Fibroblast of the conjunctiva (primary cell): Measurements from ENCODE around the gene DNAL4.

ENCODE experiments used
- DNase-seq: peaks from one replicate; pipeline ENCODE4 v3.0.0-alpha.2; 2010; ENCODE audit warnings: low read depth

The DNAL4 gene

GRCh38 chr22:38740116-38740723 lies 53.7 kb downstream of the DNAL4 start:
- DNase-seq, result no peak

DNA sequence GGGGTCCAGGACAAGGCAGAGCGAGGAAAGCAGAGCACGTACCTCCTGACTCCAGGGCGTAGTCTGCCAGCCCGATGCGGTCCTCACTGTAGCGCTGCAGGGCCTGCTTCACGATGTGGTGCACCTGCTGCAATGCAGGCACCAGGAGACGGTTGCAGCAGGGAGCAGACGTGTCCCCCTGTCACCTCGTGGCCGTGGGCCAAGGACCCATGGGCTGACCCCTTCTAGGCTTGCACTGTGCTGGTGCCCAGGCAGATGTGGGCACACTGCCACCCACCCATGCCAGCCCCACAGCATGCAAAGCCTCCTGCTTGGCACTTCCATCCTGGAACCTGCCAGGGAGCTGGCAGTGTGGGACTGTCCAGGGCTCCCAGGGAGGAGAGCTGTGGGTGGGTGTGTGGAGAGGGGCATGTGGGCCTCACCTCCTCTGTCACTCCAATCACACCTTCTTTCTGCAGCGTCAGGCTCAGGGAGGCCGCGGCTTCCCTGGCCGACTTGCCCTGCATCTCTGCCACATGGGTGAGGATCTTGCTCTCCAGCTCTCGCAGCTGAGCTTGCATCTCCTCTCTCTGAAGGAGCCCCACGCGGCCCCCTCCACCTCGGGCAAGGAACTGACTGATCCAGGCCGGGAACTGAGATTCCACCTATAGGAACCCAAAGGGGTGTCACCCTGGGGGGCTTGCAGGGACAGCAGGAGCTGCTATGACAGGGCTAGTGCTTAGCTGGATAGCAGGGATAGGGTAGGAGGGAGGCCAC lies 54.5 kb downstream of the DNAL4 start:
- no peak for DNase-seq

- DNase-seq, result no peak
Observed at GRCh38 chr22:38738475-38739070, 55.4 kb downstream of the DNAL4 start.

- DNase-seq, result no peak
Observed at GRCh38 chr22:38737302-38738060, 56.5 kb downstream of the DNAL4 start.

DNA sequence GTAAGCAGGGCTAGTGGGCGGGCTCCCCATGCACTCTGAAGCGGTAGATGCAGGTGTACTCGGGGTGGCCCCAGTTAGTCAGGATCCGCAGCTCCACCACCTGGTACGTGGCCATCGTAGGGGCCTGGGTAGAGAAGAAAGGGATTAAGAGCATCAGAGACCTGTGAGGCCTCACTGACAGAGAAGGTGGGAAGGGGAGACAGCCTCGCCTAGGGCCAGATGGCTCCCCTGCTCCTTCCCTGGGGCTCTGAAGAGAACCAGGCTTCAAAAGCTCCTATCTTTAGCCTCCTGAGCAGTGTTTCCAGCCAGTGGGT lies 57.7 kb downstream of the DNAL4 start:
- no peak for DNase-seq

DNA sequence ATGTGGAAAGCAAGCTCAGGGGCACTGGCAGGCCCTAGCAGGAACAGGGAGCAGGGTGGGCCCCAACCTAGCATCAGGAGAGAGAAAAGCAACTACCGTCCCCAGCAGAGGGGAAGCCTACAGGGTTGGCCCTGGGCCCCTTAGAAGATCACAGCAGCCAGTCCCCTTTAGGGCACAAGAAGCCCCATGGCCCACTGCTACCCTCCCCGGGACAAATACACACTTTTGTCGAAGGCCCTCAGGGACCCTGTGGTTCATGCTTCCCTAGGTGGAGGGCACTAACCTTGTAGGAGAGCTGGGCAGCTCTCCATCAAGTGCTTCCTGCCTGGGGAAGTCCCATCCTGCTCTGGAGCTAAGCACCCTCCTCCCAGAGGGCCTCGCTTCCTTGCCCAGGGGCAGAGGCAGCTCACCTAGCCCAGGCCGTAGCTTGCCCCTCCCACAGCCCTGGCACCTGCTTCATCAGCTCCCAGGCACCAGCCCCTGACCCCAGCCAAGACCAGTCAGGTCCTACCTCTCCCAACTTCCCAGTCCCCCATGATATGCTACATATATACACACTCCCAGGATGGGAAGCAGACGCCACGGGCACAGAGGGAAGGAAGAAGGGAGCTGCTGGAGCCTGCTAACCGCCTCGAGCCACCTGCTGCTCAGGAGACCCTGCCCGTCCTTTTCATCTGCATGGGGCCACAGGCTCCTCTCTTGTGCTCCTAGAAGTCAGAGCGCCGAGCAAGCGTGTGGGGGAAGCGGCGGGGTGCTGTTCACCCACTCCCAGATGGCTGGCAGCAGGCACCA lies 58.3 kb downstream of the DNAL4 start:
- DNase-seq, result no peak

GRCh38 chr22:38735126-38735464 lies 58.8 kb downstream of the DNAL4 start:
- no peak for DNase-seq

- DNase-seq, result no peak
Observed at GRCh38 chr22:38734421-38735100, 59.4 kb downstream of the DNAL4 start.

DNA sequence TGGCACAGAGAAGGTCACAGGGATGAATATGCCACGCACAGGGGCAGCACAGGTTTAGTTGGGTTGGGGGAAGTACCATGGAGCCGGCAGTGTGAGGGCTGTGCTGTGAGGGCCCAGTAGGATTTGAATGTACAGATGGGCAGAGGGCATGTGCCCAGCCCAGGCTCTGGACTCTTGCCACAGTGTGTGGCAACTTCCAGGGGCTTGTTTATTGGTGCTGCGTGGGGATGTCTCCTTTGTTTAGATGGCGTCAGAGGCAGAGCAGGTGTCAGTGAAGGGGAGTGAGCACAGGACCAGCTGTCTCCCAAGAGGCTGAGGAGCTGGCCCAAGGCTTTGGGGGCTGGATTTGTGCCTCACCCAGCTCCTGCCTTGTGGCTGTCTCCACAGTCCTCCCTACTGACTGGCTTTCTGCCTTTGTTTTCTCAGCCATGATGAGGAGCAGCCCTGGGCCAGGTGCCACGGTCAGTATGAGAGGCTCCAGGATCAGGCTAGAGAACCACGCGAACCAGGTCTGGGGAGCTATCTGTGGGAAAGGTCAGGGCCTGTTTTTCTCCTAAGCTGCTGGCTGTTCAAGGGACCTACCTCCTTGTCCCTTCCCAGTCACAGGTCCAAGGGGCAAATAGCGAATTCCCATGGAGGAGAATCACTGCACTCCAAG lies 60.1 kb downstream of the DNAL4 start:
- no peak for DNase-seq

DNA sequence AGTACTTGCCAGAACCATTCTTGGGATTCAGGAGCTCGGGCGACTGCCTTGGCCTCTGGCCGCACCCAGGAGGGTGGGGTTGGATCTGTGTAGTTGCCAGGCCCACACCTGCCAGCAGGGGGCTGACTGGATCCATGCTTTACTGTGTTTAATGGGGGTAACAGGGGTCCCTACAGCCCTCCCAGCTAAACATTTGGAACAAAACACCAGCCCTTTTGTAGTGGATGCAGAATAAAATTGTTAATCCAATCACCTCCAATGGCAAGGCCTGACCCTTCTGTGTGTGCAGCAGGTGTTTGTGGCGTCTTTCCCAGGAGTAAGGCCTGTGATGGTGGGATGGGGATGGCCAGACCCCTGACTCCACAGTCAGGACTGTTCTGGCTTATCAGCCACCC lies 60.6 kb downstream of the DNAL4 start:
- no peak for DNase-seq

GRCh38 chr22:38732251-38732815 lies 61.6 kb downstream of the DNAL4 start:
- DNase-seq, result no peak

GRCh38 chr22:38731703-38732161 lies 62.2 kb downstream of the DNAL4 start:
- no peak for DNase-seq

DNA sequence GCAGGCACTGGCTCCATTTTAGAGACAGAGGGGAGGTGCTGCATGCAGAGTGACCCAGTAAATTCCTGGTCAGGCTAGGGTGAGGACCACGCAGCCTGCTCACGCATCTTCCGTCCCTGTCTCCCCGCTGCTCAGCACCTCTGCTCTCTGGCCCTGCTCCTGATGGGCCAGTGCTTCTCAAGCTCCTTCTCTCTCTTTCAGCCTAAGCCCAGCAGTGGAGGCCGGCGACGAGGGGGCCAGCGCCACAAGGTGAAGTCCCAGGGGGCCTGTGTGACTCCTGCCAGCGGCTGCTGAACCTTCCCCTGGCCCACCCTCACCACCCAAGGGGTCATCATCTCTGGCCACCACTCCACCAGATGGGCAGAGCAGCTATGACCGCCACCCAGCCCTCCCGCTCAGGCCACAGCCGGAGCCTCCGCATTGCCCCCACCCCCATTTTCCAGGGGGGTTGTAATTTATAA lies 63.5 kb downstream of the DNAL4 start:
- no peak for DNase-seq

DNA sequence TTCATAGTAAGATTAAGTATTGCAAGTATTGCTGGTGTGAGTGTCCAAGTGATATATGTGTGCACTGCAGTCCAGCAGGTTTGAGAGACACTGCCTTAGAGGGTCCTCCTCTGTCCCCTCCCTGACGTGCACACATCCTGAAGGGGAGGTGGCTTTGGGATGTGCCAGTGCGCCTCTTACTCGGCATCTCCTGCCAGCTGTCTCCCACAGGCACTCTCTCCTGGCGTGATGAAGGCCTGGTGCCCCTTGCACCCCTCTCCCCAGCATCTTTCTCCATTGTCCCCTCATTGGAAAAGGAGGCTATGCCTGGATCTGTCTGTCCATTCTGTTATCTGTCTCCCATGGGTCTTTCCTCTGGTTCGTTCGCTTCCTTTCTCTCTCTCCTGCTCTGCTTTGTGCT lies 64.0 kb downstream of the DNAL4 start:
- DNase-seq, result no peak

GRCh38 chr22:38728871-38729796 lies 64.8 kb downstream of the DNAL4 start:
- DNase-seq, result no peak
